ENCODE measurements around the gene CER1.
"Not testable (repeated sequence)": the region's sequence is repeated elsewhere in the genome, so short reads cannot be mapped to it uniquely, and the experiment has no call there.

CER1 gene

DNA sequence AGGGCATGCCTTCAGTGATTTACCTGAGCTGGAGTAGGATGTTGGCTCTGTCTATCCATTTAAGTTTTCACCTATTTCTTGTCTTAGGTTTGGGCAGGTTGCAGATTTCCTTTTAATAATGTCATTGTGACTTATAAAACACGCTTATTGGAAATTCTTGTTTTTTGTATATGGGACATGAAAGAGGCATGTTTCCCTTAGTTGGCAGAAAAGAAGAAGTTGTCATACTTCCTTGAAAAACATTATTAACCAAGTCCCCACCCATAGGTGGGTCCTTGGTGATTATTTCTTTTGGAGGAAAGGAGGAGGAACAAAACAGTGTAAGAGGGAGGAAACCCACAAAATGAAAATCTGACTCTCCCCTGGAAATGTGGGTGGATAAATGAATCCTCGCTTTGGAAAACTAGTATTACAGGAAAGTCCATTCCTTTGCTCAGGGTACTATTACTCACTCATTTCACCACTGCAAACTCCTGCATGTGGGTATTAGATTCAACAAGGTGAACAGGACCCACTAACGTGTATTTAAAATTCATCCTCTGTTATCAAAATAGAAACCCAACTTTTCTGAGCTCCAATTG lies 9.3 kb downstream of the CER1 start:
- DNase-seq, result no peak

DNA sequence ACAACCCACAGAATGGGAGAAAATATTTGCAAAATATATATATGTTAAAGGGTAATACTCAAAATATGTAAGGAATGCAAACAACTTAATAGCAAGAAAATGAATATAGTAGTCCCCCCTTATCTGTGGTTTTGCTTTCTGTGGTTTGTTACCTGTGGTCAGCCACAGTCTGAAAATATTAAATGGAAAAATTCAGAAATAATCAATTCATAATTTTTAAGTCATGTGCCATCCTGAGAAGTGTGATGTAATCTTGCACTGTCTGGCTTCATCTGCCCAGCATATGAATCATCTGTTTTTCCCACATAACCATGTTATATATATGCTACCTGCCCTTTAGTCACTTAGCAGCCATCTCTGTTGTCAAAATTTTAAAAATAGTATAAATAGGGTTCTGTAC lies 11.7 kb downstream of the CER1 start:
- no peak for DNase-seq

GRCh38 chr9:14706530-14707140 lies 15.9 kb downstream of the CER1 start:
- no peak for DNase-seq

GRCh38 chr9:14705079-14705478 lies 17.5 kb downstream of the CER1 start:
- DNase-seq, result no peak

DNA sequence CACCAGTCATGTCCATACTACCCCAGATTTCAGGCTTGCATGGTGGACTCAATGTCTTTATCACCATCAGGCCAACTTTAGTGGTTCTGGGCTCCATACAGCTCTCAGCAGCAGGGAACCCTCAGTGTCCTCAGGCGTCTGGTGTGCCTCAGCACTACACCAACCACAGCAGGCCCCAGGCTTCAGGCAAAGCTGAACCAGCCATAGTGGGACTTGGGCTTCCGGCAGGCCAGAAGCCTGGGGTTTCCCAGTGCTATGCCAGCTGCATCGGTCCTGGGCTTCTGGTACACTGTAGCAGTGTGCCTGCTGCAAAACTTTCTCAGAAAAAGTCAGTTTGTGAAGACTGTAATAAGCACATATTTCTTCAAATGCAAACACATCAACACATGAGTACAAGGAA lies 18.3 kb downstream of the CER1 start:
- no peak for DNase-seq

DNA sequence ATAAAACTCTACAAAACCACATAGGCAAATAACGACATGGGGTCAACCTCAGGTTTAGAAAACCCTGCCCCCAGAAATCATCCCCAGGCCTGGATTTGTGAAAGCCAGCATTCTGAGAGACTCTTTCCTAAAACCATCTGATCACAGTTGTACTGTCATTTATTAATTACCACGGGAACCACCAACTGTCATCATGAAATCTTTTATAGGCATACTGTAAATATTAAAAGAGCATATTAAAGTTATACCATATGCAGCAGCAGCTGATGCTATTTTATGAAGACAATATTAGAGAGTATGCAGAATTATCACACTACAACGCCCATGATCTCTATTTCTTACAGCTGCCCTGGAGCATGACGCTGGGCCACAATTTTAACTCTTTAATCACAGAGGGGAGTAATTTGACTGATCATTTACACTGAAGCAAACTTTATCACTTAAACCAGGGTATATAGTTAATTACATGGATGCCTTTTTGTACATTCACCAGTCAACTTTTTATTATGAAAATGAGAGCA lies 20.3 kb downstream of the CER1 start:
- no peak for DNase-seq

- DNase-seq, result peak; percentile 2 to 62
These were observed 29.2 kb downstream of the CER1 start, which contains the start of gene ZDHHC21 for GRCh38 chr9:14693251-14693861. Gene ZDHHC21 (minus strand): TSS chr9:14693432. CDS start chr9:14674340, 19,092 bp downstream.

GRCh38 chr9:14692470-14693250 lies 29.9 kb downstream of the CER1 start:
- DNase-seq, result peak in 1 of 2 experiments; percentile 60

- no peak for DNase-seq
These were observed 31.4 kb downstream of the CER1 start for GRCh38 chr9:14690948-14691730.

DNA sequence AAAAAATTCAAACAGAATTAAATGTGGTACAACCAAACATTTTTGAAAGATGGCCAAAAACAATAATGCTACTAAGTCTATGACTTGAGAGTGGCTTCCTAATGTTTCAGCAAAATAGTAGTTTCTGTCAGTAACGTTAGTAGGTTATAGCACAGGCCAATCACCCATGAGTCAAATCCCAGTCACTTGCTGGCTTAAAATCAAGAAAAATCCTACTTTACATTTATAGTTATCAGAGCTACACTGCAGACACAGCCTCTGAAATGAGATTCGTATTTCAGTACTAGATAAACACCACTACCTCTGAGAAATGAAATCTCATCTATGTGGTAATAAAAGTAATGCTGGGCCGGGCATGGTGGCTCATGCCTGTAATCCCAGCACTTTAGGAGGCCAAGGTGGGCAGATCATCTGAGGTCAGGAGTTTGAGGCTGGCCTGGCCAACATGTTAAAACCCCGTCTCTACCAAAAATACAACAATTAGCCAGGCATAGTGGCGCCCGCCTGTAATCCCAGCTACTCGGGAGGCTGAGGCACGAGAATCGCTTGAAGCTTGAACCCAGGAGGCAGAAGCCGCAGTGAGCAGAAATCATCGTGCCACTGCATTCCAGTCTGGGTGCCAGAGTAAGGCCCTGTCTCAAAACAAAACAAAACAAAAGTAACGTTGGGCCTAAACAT lies 35.4 kb downstream of the CER1 start:
- DNase-seq, result no peak

- no peak for DNase-seq
These were observed 36.4 kb downstream of the CER1 start for GRCh38 chr9:14686168-14686567.

GRCh38 chr9:14682616-14683015 lies 39.9 kb downstream of the CER1 start:
- not testable (repeated sequence) for DNase-seq

- DNase-seq, result no peak
These were observed 43.8 kb downstream of the CER1 start for GRCh38 chr9:14678776-14679175.

DNA sequence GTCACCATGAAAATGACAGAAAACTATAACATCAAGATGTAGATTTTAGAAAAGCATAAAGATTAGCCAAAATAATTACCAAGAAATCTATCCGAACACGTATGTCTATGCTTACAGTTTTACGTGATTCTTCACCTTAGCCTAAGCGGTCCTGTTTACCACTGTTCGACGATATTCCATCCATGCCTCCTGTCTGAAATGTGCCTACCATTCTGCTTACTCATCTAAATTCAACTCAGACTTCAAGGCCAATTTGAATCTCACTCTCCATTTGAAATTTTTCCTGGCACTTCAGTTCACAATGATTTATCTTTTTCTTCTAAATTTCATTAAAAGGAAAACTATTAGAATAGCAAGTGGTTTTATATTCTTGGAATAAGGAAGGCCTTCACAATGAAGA lies 44.7 kb downstream of the CER1 start:
- DNase-seq, result no peak

DNA sequence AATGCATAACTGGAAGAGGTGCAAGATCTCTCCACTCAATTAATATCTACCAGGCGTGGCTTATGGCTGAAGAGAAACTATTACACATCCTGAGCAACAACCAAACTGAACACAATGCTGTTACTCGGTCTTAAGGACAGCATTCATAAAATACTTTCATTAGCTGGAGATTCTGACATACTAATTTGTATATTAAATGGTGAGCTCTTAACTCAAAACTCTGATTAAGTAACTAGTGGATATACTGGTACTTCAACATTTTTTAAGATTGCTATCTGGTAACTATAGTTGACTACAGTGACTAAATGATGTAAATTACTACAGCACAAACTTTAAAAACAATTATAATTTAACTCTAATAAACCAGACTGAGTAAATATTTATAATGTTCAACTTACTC lies 45.1 kb downstream of the CER1 start:
- no peak for DNase-seq

DNA sequence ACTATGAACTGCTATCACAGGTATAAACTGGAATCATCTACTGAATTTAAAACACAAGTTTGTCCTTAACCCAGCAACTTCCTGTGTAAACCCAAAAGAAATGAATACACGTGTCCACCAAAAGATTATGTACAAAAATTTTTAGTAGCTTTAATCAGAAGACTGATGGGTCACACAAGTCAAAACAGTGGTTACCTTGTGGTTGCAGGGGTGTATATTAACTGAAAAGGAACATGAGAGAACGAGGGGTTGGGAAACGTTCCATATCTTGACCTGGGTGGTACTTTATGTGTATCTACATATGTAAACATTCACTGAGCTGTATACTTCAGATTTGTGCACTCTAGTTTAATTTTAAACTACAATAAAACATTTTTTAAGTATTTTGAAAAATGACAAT lies 47.9 kb downstream of the CER1 start:
- no peak for DNase-seq

- no peak for DNase-seq
These were observed 51.2 kb downstream of the CER1 start for GRCh38 chr9:14671377-14671776.

- no peak for DNase-seq
These were observed 51.8 kb downstream of the CER1 start for GRCh38 chr9:14670718-14671117.

All from stimulated activated CD4-positive, alpha-beta T cell treated with anti-CD3 and anti-CD28 coated beads, Interleukin-4, amount 100 ng/mL, for 4 hours (primary cell).